NCI-H460 (cell line): Measurements from ENCODE around the gene KMT2B. TPM values are rescaled to one million over a fixed set of nuclear protein-coding genes. Genes with fewer than 3 reads are reported as not detected.

ENCODE experiments used
- DNase-seq: peaks from one replicate; pipeline ENCODE4 v3.0.0-alpha.2; 2016; ENCODE audit warnings: low read depth; ENCODE audit errors: extremely low read depth
- total RNA-seq: library from RNA; depleted of rRNA; stranded (reverse); fragments of >200 nt; shearing (Covaris generic); gene quantifications from 2 replicates; pipeline ENCODE4 v1.2.3, GENCODE V29; 2014; rRNA removed

KMT2B gene
- total RNA-seq, 1 experiment from 2014 or later: 7.7 TPM

DNA sequence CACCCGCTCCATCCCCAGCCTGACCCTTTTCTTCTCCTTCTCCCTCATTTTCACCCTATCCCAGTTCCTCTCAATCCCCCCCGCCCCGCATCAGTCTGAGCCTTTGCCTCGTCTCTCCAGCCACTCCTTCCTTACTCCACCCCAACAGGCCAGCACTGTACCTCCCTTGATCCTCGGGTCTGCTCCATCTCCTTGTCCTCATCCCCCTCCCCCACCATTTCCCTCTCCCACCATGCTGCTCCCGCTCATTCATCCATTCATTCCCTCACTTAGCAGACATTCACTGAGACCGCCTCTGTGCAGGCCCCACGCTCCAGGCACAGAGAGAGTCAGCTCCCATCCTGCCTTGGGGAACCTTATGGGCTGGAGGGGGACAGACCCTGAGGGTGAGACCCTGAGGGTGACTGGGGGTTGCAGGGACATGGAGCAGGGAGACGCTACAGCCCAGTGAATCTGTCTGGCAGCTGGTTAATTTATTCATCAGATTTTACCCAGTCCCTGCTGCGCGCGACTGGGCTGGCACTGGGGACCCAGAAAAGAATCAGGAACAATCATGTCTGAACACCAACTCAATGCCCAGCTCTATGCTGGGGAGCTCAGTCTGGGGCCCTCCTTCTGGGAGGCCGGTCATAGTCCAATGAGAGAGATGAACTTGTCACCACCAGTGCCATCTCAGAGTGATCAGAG is 58.4 kb downstream of the KMT2B start:
- no peak for DNase-seq

DNA sequence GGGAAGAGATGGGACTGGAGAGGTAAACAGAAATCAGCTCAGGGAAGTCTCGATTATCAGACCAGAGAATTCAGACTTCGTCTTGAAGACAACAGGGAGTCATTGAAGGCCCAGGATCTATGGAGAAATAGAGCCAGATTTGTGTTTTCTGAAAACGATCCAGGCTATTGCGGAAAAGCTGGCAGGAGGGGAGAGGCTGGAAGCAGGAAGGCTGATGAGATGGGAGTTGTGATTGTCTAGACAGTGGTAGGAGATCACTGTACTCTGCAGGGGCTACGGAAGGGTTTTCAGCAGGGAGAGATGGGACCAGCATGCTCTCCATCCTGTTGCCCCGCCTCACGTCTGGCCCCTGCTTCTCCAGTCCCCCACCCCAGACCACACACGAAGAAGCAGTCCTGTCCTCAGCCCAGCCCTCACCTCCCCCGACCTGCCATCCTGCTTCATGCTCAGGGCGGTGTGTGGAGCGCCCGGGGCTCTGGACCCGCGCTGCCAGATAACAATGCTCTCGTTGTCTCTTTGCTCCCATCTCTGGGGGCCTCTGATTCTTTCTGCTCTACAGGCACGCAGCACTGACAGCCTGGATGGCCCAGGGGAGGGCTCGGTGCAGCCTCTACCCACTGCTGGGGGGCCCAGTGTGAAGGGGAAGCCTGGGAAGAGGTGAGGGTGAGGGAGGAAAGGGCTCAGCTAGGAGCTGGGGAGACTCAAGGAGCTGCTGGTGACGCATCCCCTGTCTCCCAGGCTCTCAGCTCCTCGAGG is 59.5 kb downstream of the KMT2B start:
- DNase-seq: no peak

DNA sequence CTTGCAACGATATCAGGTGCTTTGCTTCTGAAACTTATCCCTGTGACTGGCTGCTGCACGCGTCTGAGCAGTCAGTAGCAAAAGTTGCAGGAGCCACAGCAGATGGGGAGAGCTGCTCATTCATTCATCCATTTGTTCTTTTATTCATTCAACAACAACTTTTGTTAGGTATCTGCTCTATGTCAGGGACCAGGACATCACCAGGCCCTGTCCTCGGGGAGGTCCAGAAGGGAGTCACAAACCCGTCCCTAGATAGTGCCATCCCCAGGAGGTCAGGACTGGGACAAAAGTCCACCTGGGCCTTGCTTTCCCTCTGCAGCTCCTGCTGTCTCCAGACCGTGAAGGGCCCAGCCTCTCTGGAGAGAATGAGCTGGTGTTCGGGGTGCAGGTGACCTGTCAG is 60.2 kb downstream of the KMT2B start:
- DNase-seq: no peak

DNA sequence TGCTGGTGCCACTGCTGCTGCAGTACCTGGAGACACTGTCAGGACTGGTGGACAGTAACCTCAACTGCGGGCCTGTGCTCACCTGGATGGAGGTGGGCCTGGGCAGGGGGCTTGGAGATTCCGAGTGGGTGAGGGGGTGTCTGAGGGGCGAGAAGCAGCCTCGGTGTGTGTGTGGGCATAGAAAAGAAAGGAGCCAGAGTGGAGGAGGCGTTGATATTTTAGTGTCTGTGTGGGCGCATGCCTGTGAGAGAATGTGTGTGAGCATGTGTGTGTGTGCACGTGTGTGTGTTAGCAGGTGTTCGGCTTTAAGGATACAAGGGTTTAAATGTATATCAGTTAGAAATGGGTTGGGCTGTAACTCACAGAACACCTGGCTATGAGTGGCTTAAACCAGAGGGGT is 61.2 kb downstream of the KMT2B start:
- no peak for DNase-seq

DNA sequence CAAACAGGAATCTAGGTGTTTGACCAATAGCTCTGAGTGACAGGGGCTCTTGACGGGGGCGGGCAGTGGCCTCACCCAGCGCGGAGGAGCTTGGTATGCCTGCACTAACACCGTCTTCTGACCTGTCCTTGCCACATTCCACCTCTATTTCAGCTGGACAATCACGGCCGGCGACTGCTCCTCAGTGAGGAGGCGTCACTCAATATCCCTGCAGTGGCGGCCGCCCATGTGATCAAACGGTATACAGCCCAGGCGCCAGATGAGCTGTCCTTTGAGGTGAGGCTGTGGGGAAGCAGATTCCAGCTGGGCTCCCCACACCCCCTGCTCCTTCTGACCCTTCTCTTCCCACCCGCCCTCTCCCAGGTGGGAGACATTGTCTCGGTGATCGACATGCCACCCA is 62.3 kb downstream of the KMT2B start:
- no peak for DNase-seq

DNA sequence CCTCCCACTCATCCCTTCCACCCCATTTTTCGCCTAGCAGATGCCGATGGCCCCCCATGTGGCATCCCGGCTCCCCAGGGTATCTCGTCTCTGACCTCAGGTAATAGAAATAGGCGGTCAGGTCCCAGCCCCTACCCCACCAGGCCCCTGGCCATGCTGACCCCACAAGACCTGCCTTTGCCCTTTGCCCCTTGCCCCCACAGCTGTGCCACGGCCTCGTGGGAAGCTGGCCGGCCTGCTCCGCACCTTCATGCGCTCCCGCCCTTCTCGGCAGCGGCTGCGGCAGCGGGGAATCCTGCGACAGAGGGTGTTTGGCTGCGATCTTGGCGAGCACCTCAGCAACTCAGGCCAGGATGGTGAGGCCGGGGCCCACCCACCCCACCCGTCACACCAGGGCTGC is 62.9 kb downstream of the KMT2B start:
- no peak for DNase-seq

DNA sequence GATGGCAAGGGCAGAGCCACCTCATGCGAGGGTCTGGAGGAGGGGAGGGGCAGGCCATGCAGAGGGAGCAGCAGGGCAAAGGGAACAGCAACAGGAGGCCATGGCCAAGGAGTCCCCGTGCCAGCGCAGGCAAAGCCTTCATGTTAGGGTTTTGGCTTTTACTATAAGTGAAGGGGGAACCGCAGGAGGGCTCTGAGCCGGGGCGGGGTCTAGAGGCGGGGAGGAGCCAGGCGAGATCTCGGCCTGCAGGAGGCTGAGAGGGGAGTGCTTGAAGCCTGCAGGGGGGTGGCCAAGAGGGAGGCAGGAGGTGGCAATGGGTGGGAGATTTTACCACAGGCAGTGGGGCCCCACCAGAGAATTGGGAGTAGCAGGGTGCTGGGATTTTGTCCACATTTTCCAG is 63.8 kb downstream of the KMT2B start:
- DNase-seq: no peak

DNA sequence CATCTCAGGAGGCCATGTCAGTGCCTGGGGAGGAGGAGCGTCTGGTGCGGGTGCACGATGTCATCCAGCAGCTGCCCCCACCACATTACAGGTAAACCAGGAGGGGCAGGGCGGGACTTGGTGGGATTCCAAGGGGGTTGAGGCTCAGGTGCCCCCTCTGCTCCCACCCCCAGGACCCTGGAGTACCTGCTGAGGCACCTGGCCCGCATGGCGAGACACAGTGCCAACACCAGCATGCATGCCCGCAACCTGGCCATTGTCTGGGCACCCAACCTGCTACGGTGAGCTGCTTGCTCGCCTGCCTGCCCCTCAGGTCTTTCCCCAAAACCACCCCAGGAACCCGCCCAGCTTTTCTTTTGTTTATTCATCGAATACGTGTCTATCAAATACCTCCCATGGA is 64.8 kb downstream of the KMT2B start:
- no peak for DNase-seq

DNA sequence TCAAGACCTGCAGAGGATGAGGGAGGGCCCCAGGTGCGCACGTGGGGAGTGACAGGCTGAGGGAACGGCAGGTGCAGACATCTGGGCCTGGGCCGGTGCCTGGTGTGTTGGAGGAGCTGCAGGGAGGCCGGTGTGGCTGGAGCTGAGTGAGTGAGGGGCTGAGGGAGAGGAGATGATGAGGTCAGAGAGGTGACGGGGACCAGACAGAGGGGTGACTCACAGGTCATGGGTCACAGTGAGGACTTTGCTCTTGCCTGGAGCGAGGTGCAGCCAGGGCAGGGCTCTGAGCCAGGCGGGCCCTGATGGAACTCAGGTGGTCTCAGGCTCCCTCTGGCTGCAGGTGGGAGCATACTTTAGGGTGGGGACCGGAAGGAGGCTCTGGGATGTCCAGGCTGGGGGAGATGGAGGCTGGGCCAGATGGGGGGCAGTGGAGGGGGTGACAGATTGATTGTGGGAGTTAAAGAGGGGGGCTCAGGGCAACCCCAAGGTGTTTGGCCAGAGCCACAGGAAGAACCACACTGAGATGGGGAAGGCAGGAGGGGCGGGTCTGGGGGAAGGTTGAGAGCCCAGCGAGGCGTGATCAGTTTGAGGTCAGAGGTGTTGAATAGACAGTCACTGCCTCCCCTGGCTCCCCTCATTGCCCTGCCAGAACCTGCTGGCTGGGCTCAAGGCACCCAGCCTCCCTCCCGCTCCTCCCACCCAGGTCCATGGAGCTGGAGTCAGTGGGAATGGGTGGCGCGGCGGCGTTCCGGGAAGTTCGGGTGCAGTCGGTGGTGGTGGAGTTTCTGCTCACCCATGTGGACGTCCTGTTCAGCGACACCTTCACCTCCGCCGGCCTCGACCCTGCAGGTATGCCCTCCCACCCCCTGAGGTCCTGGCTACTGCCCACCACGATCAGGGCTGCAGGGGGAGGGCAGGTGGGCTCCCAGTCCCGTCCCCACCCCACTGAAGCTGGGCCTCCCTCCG is 65.9 kb downstream of the KMT2B start:
- no peak for DNase-seq

DNA sequence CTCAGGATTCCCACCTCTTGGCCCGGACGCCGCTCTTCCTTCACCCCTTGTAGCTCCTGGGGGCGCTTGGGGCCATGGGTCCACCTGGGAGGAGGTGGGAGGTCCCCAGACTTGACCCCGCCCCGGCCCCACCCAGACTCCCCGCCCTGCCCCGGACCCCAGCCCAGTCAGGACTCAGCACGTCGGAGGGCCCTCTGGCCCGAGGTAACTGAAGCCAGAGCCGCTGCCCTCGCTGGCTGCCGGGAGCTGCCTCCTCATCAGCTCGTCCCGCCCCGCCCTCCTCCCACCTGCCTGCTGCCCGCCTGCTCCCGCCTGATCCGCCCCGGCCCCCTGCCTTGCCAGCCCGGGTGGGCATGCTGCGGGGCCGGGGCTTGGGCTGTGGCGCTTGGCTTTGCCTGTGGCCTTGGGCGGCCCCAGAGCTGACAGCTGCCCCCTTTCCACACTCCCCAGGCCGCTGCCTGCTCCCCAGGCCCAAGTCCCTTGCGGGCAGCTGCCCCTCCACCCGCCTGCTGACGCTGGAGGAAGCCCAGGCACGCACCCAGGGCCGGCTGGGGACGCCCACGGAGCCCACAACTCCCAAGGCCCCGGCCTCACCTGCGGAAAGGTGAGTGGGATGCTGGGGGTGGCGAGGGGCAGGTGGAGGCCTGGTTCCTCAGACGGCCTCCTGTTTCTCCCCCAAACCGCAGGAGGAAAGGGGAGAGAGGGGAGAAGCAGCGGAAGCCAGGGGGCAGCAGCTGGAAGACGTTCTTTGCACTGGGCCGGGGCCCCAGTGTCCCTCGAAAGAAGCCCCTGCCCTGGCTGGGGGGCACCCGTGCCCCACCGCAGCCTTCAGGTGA is 66.9 kb downstream of the KMT2B start:
- DNase-seq: no peak

DNA sequence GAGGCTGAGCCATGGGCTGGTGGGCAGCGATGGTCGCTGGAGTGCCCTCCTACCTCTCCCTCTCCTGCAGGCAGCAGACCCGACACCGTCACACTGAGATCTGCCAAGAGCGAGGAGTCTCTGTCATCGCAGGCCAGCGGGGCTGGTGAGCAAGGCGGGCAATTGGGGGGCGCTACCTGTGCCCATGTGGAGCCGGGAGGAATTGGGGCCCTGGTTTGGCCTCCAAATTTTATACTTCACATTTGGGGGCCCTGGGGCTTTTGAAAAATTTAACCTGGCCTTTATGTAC is 67.5 kb downstream of the KMT2B start:
- DNase-seq: no peak

DNA sequence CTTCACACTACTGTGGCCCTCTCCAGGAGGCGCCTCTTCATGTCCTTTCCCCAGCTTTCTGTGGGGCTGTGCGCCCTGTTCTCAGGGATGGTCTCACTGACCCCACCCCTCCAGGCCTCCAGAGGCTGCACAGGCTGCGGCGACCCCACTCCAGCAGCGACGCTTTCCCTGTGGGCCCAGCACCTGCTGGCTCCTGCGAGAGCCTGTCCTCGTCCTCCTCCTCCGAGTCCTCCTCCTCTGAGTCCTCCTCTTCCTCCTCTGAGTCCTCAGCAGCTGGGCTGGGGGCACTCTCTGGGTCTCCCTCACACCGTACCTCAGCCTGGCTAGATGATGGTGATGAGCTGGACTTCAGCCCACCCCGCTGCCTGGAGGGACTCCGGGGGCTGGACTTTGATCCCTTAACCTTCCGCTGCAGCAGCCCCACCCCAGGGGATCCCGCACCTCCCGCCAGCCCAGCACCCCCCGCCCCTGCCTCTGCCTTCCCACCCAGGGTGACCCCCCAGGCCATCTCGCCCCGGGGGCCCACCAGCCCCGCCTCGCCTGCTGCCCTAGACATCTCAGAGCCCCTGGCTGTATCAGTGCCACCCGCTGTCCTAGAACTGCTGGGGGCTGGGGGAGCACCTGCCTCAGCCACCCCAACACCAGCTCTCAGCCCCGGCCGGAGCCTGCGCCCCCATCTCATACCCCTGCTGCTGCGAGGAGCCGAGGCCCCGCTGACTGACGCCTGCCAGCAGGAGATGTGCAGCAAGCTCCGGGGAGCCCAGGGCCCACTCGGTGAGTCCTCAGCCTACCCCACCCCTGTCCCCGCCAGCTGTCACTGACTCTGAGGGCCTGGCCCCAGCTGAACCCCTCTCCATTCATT is 68.7 kb downstream of the KMT2B start:
- no peak for DNase-seq

DNA sequence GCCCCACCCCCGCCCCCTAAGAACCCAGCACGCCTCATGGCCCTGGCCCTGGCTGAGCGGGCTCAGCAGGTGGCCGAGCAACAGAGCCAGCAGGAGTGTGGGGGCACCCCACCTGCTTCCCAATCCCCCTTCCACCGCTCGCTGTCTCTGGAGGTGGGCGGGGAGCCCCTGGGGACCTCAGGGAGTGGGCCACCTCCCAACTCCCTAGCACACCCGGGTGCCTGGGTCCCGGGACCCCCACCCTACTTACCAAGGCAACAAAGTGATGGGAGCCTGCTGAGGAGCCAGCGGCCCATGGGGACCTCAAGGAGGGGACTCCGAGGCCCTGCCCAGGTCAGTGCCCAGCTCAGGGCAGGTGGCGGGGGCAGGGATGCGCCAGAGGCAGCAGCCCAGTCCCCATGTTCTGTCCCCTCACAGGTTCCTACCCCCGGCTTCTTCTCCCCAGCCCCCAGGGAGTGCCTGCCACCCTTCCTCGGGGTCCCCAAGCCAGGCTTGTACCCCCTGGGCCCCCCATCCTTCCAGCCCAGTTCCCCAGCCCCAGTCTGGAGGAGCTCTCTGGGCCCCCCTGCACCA is 69.5 kb downstream of the KMT2B start:
- DNase-seq: no peak

Other genes with a start within 250 kb of the KMT2B start
- not detected in 2 replicates for gene KRTDAP, start 227.5 kb upstream of the KMT2B start, total RNA-seq
- 0.40 TPM in 1 of 2 replicates, not detected in the other for gene DMKN, start 204.4 kb upstream of the KMT2B start, total RNA-seq
- gene SBSN, start 189.7 kb upstream of the KMT2B start, total RNA-seq: not detected in 2 replicates
- gene GAPDHS, start 184.5 kb upstream of the KMT2B start, total RNA-seq: not detected in 2 replicates
- gene TMEM147, start 172.4 kb upstream of the KMT2B start, total RNA-seq: 231 and 277 TPM in 2 replicates
- not detected in 2 replicates for gene ATP4A, start 154.3 kb upstream of the KMT2B start, total RNA-seq
- gene PMIS2, start 131.8 kb upstream of the KMT2B start, total RNA-seq: not detected in 2 replicates
- gene HAUS5, start 105.3 kb upstream of the KMT2B start, total RNA-seq: 8.6 and 9.9 TPM in 2 replicates
- gene RBM42, start 89.0 kb upstream of the KMT2B start, total RNA-seq: 72.5 and 80.0 TPM in 2 replicates
- gene ETV2, start 76.3 kb upstream of the KMT2B start, total RNA-seq: 0.30 TPM in 1 of 2 replicates, not detected in the other
- 297 and 343 TPM in 2 replicates for gene COX6B1, start 69.7 kb upstream of the KMT2B start, total RNA-seq
- gene UPK1A, start 51.5 kb upstream of the KMT2B start, total RNA-seq: 0.25 TPM in 1 of 2 replicates, not detected in the other
- not detected in 2 replicates for gene ZBTB32, start 13.4 kb upstream of the KMT2B start, total RNA-seq
- gene IGFLR1, start 24.4 kb downstream of the KMT2B start, total RNA-seq: 0.49 and 1.6 TPM in 2 replicates
- 21.0 and 21.8 TPM in 2 replicates for gene U2AF1L4, start 27.4 kb downstream of the KMT2B start, total RNA-seq
- gene PSENEN, start 27.6 kb downstream of the KMT2B start, total RNA-seq: 63.8 and 70.6 TPM in 2 replicates
- 7.0 and 8.4 TPM in 2 replicates for gene LIN37, start 30.6 kb downstream of the KMT2B start, total RNA-seq
- gene HSPB6, start 39.0 kb downstream of the KMT2B start, total RNA-seq: 3.7 and 6.7 TPM in 2 replicates
- gene PROSER3, start 40.2 kb downstream of the KMT2B start, total RNA-seq: 7.4 and 8.0 TPM in 2 replicates
- 3.1 and 3.5 TPM in 2 replicates for gene ARHGAP33, start 57.6 kb downstream of the KMT2B start, total RNA-seq
- not detected in 2 replicates for gene PRODH2, start 94.8 kb downstream of the KMT2B start, total RNA-seq
- not detected in 2 replicates for gene NPHS1, start 134.5 kb downstream of the KMT2B start, total RNA-seq
- 0.12 and 0.32 TPM in 2 replicates for gene KIRREL2, start 138.9 kb downstream of the KMT2B start, total RNA-seq
- 12.2 and 19.5 TPM in 2 replicates for gene APLP1, start 150.6 kb downstream of the KMT2B start, total RNA-seq
- gene NFKBID, start 182.5 kb downstream of the KMT2B start, total RNA-seq: 4.3 and 5.1 TPM in 2 replicates
- not detected in 2 replicates for gene HCST, start 184.5 kb downstream of the KMT2B start, total RNA-seq
- gene TYROBP, start 190.3 kb downstream of the KMT2B start, total RNA-seq: 0.64 TPM in 1 of 2 replicates, not detected in the other
- gene LRFN3, start 218.4 kb downstream of the KMT2B start, total RNA-seq: 3.5 and 6.1 TPM in 2 replicates